Endothelial cell of umbilical vein (primary cell): ENCODE data around the gene USP37. TPM values are rescaled to one million over a fixed set of nuclear protein-coding genes. Genes with fewer than 3 reads are reported as not detected.

ENCODE experiments used
- BruUV-seq: library from RNA; stranded (reverse); fragments of 400-500 nt; replicated peaks from 2 replicates; lab custom pipeline; 2021; lab: Mats Ljungman, UMichigan
- CTCF ChIA-PET: fragments of 300-600, 350-600 bp; sonication (Branson Sonifier 250); formaldehyde crosslinking; loops from one replicate; lab custom pipeline; 2021; ENCODE audit warnings: antibody characterized with exemption, inconsistent platforms; lab: Charles Lee
- POLR2A ChIA-PET: fragments of 300-600, 350-600 bp; sonication (Branson Sonifier 250); formaldehyde crosslinking; loops from one replicate; lab custom pipeline; 2021; ENCODE audit warnings: antibody characterized with exemption, inconsistent platforms; lab: Charles Lee
- DNase-seq: peaks from one replicate; pipeline ENCODE4 v3.0.0-alpha.2; 2011; ENCODE audit warnings: low read depth, low spot score
- FAIRE-seq: peaks from 2 replicates; lab custom pipeline; 2011; peaks lifted over from hg19 to GRCh38; lab: Jason Lieb, UNC
- H2AFZ ChIP-seq: 2 replicates; pipeline ENCODE4 v1.6.0; 2012; ENCODE audit warnings: low read depth, low read length, control low read depth, inconsistent platforms
- H3K27ac ChIP-seq: 2 replicates; pipeline ENCODE4 v1.5.1; 2011; ENCODE audit warnings: low read depth, mild to moderate bottlenecking, control low read depth, low read length, moderate library complexity; ENCODE audit not compliant: insufficient read depth
- H3K27me3 ChIP-seq, 2 experiments: 2 replicates each; pipeline versions ENCODE4 v1.6.0 to v1.6.1; 2011; ENCODE audit warnings: low read length in 2 of 2, mixed read lengths in 1 of 2; ENCODE audit not compliant: control insufficient read depth in 2 of 2, insufficient read depth in 2 of 2
- H3K36me3 ChIP-seq, 2 experiments: 2 replicates in 1 of 2; 3 replicates in 1 of 2; pipeline ENCODE4 v1.5.1; 2011; ENCODE audit warnings: low read length in 2 of 2, mild to moderate bottlenecking in 1 of 2, moderate library complexity in 1 of 2; ENCODE audit not compliant: control insufficient read depth in 2 of 2, insufficient read depth in 2 of 2; ENCODE audit errors: extremely low read depth in 1 of 2
- H3K4me1 ChIP-seq: 3 replicates; pipeline ENCODE4 v1.5.1; 2011; ENCODE audit warnings: mild to moderate bottlenecking, low read length; ENCODE audit not compliant: control insufficient read depth, insufficient read depth; ENCODE audit errors: extremely low read depth
- H3K4me2 ChIP-seq: 2 replicates; pipeline ENCODE4 v1.6.1; 2011; ENCODE audit warnings: low read length, control low read depth, mixed read lengths; ENCODE audit not compliant: insufficient read depth
- H3K4me3 ChIP-seq, 3 experiments: fragments of 200-600 bp in 1 of 3; sonication (generic), shearing (Covaris generic) in 1 of 3; replicated peaks in 1 of 3; 2 replicates each; pipeline ENCODE4 v1.5.1; 2011 to 2016; ENCODE audit warnings: control low read depth in 3 of 3, low read length in 3 of 3, mild to moderate bottlenecking in 2 of 3, inconsistent platforms in 1 of 3, low read depth in 1 of 3, moderate library complexity in 1 of 3; ENCODE audit not compliant: insufficient read depth in 1 of 3
- H3K79me2 ChIP-seq: 2 replicates; pipeline ENCODE4 v1.6.0; 2012; ENCODE audit warnings: low read length, inconsistent platforms; ENCODE audit not compliant: control insufficient read depth, insufficient read depth
- H3K9ac ChIP-seq: replicated peaks from 2 replicates; pipeline ENCODE3; 2011; ENCODE audit warnings: low read length, control low read depth; ENCODE audit not compliant: insufficient read depth; ENCODE audit errors: extremely low read depth
- H3K9me1 ChIP-seq: replicated peaks from 3 replicates; pipeline ENCODE4 v1.6.0; 2011; ENCODE audit warnings: mild to moderate bottlenecking, low read length; ENCODE audit not compliant: control insufficient read depth, insufficient read depth; ENCODE audit errors: extremely low read depth
- H3K9me3 ChIP-seq: replicated peaks from 2 replicates; pipeline ENCODE4 v1.5.1; 2012; ENCODE audit warnings: low read length, inconsistent platforms; ENCODE audit not compliant: control insufficient read depth, insufficient read depth
- H4K20me1 ChIP-seq: replicated peaks from 2 replicates; pipeline ENCODE3; 2011; ENCODE audit warnings: mild to moderate bottlenecking, low read length; ENCODE audit not compliant: control insufficient read depth, insufficient read depth; ENCODE audit errors: extremely low read depth
- EZH2 ChIP-seq: IDR thresholded peaks from 2 replicates; pipeline ENCODE4 v1.6.1; 2012; ENCODE audit warnings: borderline replicate concordance, low read depth, mild to moderate bottlenecking, moderate library complexity, low read length, inconsistent platforms; ENCODE audit not compliant: severe bottlenecking
- FOS ChIP-seq: IDR thresholded peaks from 2 replicates; pipeline ENCODE4 v1.6.1; 2011; ENCODE audit warnings: mild to moderate bottlenecking, low read length, moderate library complexity, borderline replicate concordance; ENCODE audit not compliant: insufficient read depth
- GATA2 ChIP-seq: IDR thresholded peaks from 2 replicates; pipeline ENCODE4 v1.7.0; 2011; ENCODE audit warnings: low read depth, mild to moderate bottlenecking, moderate library complexity, mixed read lengths, low read length; ENCODE audit not compliant: insufficient read length, insufficient read depth
- JUN ChIP-seq: IDR thresholded peaks from 2 replicates; pipeline ENCODE4 v1.6.1; 2011; ENCODE audit warnings: borderline replicate concordance, low read depth; ENCODE audit not compliant: insufficient read length, insufficient read depth
- MYC ChIP-seq: IDR thresholded peaks from one replicate; pipeline ENCODE4 v1.6.1; 2011; ENCODE audit warnings: mild to moderate bottlenecking, low read depth, low read length
- POLR2A ChIP-seq: IDR thresholded peaks from 2 replicates; pipeline ENCODE4 v1.6.1; 2012; ENCODE audit warnings: low read depth, mild to moderate bottlenecking, control low read depth, low read length
- POLR2AphosphoS5 ChIP-seq: IDR thresholded peaks from 2 replicates; pipeline ENCODE4 v1.6.1; 2012; ENCODE audit warnings: low read depth, mild to moderate bottlenecking, control low read depth, low read length, moderate library complexity; ENCODE audit not compliant: insufficient read depth
- dilution Hi-C: fragments of 300-500 bp; cut with MboI; formaldehyde crosslinking; loops from one replicate; pipeline ENCODE4 v1.15.0; 2019; ENCODE audit warnings: low sequenced_read_pairs; ENCODE audit not compliant: extremely low pct_ligation_motif_present
- intact Hi-C: fragments of 100-400 bp; cut with micrococcal nuclease; formaldehyde crosslinking; loops from one replicate; pipeline ENCODE4 v1.10.0; 2022
- polyA plus RNA-seq, 4 experiments: library from polyadenylated mRNA; depleted of rRNA in 3 of 4; stranded (reverse) in 3 of 4; unstranded in 1 of 4; fragments of >200 nt; gene quantifications; 2 replicates each; pipeline versions ENCODE4 v1.2.1 to v1.2.3, GENCODE V29; 2011 to 2012; ENCODE audit warnings: missing spikeins in 1 of 4
- total RNA-seq: library from RNA; stranded (reverse); gene quantifications from 2 replicates; pipeline ENCODE4 v1.2.3, GENCODE V29; 2021
- TF ChIP-seq, protein P1 (sequence below): IDR thresholded peaks from 2 replicates; pipeline ENCODE4 v1.6.1; 2011; ENCODE audit not compliant: insufficient read depth, insufficient read length
- TF ChIP-seq, protein P2 (sequence below), 2 donors: IDR thresholded peaks; 1 replicate in 1 of 2; 2 replicates in 1 of 2; pipeline ENCODE4 v1.5.1; 2011; ENCODE audit warnings: low read length in 2 of 2, mild to moderate bottlenecking in 2 of 2, moderate library complexity in 2 of 2, control low read depth in 1 of 2, inconsistent platforms in 1 of 2, low read depth in 1 of 2; ENCODE audit not compliant: insufficient read depth in 1 of 2; ENCODE audit errors: extremely low read depth in 1 of 2

Gene USP37
- total and polyA plus RNA-seq, 2 donors (not counting 3 experiments of a cell fraction or from before 2014, with no cell fraction given), result 1.9 to 14.4 TPM

DNA sequence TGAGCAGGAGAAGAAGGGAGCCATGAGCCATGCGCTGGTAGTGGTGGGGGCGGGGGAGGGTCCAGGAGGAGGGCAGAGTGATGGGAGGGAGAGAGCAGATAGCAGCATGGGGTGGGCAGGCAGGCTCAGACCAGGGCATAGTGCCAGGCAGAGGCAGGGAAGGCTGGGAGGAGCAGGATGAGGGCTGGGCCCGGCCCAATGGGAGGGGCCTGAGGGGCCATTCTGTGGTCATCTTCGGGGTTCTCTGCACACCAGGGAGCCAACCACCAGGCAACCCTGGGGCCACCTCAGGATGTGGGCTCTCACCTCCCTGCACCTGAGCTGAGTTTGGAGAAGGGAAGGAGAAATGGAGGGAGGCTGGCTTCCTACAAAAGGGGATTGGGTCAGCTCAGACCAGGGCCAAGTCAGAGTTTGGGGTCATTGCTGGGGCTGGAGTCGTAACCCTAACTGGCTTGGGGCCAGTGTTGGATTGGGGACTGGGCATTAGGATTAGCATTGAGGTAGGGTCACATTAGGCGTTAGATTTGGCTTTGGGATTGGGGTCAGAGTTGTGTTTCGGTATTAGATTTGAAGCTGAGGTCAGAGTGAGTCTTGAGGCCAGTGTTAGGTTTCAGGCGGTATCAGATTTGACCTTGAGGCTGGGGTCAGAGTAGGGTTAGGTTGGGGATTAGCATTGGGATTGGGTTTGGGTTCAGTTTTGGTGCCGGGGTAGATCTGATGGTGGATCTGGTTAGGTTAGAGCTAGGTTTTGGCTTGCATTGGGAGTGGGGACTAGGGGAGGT is 138.0 kb downstream of the USP37 start:
- Histone ChIP-seq H3K4me1 (no peaks in the 10 kb centered on the region), H3K9me1 (no peaks in the 10 kb centered on the region), H3K79me2 (no peaks in the 10 kb centered on the region), H4K20me1 (no peaks in the 10 kb centered on the region), H3K36me3 (no peaks in the 10 kb centered on the region), H3K27ac (no peak overlapping the region), H3K9me3 (no peaks in the 10 kb centered on the region), H2AFZ (no peak overlapping the region), H3K9ac (no peak overlapping the region), H3K27me3 (no peaks in the 10 kb centered on the region), H3K4me3 (no peak overlapping the region), H3K4me2 (no peak overlapping the region)
- no peak for DNase-seq
- no peak for FAIRE-seq
- ChIA-PET CTCF (interaction anchor here (1.1 to 1.6 kb wide), 2 partner anchors 10 to 297 kb away, joined by 4 to 5 read pairs; no protein-coding TSS in a partner anchor), POLR2A (no interaction called here)
- intact Hi-C loops (no loop called here), dilution Hi-C loops (no loop called here)
- TF ChIP-seq FOS (no peak), MYC (no peak), POLR2A (no peak), JUN (no peak), GATA2 (no peak), POLR2AphosphoS5 (no peak), EZH2 (no peak)
- TF ChIP-seq, protein P1, sequence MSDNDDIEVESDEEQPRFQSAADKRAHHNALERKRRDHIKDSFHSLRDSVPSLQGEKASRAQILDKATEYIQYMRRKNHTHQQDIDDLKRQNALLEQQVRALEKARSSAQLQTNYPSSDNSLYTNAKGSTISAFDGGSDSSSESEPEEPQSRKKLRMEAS, result no peak
- TF ChIP-seq, protein P2, sequence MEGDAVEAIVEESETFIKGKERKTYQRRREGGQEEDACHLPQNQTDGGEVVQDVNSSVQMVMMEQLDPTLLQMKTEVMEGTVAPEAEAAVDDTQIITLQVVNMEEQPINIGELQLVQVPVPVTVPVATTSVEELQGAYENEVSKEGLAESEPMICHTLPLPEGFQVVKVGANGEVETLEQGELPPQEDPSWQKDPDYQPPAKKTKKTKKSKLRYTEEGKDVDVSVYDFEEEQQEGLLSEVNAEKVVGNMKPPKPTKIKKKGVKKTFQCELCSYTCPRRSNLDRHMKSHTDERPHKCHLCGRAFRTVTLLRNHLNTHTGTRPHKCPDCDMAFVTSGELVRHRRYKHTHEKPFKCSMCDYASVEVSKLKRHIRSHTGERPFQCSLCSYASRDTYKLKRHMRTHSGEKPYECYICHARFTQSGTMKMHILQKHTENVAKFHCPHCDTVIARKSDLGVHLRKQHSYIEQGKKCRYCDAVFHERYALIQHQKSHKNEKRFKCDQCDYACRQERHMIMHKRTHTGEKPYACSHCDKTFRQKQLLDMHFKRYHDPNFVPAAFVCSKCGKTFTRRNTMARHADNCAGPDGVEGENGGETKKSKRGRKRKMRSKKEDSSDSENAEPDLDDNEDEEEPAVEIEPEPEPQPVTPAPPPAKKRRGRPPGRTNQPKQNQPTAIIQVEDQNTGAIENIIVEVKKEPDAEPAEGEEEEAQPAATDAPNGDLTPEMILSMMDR (IDR thresholded peaks at IDR 0.05; ENCODE audit: extremely low read depth in 1 of 2, insufficient read depth in 1 of 2, low read depth in 1 of 2, low read length in 2 of 2), result no peak
- no TSS peak for BruUV-seq
